Coronary artery (tissue), 2 donors: ENCODE data around the gene VWA5B1.

Source experiments
- DNase-seq: peaks from one replicate; pipeline ENCODE4 v3.0.0-alpha.2; 2017; ENCODE audit warnings: low spot score
- H3K27ac ChIP-seq, 2 donors: fragments of 200-600 bp; sonication (generic); one replicate each; pipeline ENCODE4 v1.5.1; 2016 to 2019
- H3K4me3 ChIP-seq: fragments of 200-600 bp; sonication (generic); 2 replicates; pipeline ENCODE4 v1.5.1; 2016; ENCODE audit warnings: mild to moderate bottlenecking, moderate library complexity
- CTCF ChIP-seq: fragments of 200-600 bp; sonication (generic); IDR thresholded peaks from one replicate; pipeline ENCODE4 v1.5.1; 2019; ENCODE audit warnings: antibody characterized with exemption

Gene VWA5B1

DNA sequence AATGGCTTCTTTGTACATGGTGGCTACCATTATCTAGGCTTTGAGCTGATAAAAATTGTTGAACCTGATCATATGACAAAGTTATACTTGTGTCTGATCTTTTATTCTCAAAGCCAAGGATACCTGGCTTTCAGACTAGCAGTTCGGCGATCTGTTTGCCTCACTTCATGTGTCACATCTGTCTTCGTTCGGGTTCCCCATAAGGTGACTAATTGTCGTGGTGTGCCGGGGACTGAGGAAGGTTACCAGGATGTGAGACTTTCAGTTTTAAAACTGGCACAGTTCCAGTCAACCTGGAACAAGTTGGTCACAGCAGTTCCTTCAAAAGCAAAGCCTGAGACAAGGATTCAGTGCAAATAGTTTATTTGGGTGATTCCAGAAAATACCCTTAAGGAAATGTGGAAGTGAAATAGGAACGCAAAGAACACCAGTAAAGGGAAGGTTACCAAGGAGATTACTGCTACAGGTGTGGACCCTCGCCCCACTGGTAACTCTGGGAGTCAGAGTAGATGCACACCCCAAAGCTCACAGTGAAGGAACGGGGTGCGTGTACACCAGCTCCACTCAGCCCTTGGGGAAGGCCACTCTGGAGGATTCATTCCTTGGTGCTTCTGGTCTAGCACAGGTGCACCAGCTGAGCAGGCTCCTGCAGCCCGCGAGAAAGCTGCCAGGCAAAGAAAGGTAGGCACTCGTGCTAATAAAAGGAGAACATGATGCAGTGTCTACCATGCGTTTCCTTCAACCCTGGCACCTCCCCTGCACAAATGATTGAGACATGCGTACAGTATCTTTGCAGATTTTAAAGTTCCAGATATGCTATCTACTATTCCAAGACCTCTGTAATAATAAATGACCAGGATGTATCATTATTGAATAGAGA is 69.0 kb downstream of the VWA5B1 start:
- H3K27ac ChIP-seq: no peak overlapping the region
- no peak for TF ChIP-seq CTCF
- no peak overlapping the region for H3K4me3 ChIP-seq
- no peak for DNase-seq

GRCh38 chr1:20361401-20361800 is 70.7 kb downstream of the VWA5B1 start:
- Histone ChIP-seq H3K27ac (no peak overlapping the region), H3K4me3 (no peak overlapping the region)
- DNase-seq: no peak
- TF ChIP-seq CTCF: no peak

GRCh38 chr1:20361805-20362381 is 71.2 kb downstream of the VWA5B1 start:
- no peak overlapping the region for H3K4me3 ChIP-seq
- DNase-seq: no peak
- no peak for TF ChIP-seq CTCF
- no peak overlapping the region for H3K27ac ChIP-seq

- Histone ChIP-seq H3K27ac (no peak overlapping the region), H3K4me3 (no peak overlapping the region)
- no peak for DNase-seq
- TF ChIP-seq CTCF: no peak
Observed at GRCh38 chr1:20362856-20363255, 72.2 kb downstream of the VWA5B1 start.

GRCh38 chr1:20365421-20366055 is 74.9 kb downstream of the VWA5B1 start:
- Histone ChIP-seq H3K4me3 (no peak overlapping the region), H3K27ac (no peak overlapping the region)
- DNase-seq: no peak
- no peak for TF ChIP-seq CTCF

DNA sequence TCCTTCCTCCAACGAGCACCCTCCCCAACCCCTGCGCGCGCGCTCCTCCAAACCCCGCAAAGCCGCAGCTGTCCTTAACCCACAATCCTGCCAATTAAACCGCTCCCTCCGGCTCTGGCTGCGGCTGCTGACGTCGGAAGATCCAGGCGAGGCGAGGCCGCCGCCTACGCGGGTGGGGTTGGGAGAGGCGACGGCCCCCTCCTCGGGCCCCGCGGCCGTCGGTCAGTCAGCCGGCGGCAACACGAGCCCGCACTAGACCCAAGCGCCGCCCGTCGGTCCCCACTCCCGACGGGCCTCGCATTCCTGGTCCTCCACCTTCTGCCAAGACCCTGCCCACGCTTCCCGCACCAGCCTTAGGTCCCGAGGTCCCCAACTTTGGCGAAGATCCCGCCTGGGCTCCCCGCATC is 75.4 kb downstream of the VWA5B1 start:
- no peak for TF ChIP-seq CTCF
- DNase-seq: no peak
- H3K4me3 ChIP-seq: peak overlapping the region; percentile 60

More for the DNA sequence above, 75.4 kb downstream of the VWA5B1 start:
- no peak overlapping the region for H3K27ac ChIP-seq
